ENCODE results near the gene ITPKC.

Gene ITPKC

GRCh38 chr19:40723661-40724254 is 6.8 kb downstream of the ITPKC start:
- no peaks in the 10 kb centered on the region for H3K27me3 ChIP-seq (ENCODE audit: insufficient read depth, low read length, poor library complexity)
- no peak overlapping the region for H3K4me3 ChIP-seq (ENCODE audit: low read depth in 1 of 2, low read length in 2 of 2)
- ATAC-seq (ENCODE audit: insufficient read depth, low read depth) (no peak), DNase-seq (no peak)
- no peak overlapping the region for H2AFZ ChIP-seq (ENCODE audit: low read depth, low read length)
- peaks cover 32% of the 10 kb centered on the region for H3K79me2 ChIP-seq (ENCODE audit: insufficient read depth, low read length)
- no peaks in the 10 kb centered on the region for H3K9me3 ChIP-seq (ENCODE audit: insufficient read depth, low read length, severe bottlenecking)
- peaks cover 40% of the 10 kb centered on the region for H3K36me3 ChIP-seq (ENCODE audit: insufficient read depth, low read length)
- H3K9ac ChIP-seq (ENCODE audit: low read depth, low read length): no peak overlapping the region
- no peak for TF ChIP-seq CTCF (IDR thresholded peaks at IDR 0.05; ENCODE audit: borderline replicate concordance, extremely low read depth, low read length, poor library complexity, severe bottlenecking)
- TF ChIP-seq EZH2 (IDR thresholded peaks at IDR 0.05; ENCODE audit: borderline replicate concordance, low read depth, low read length, severe bottlenecking): no peak
- peaks cover 24% of the 10 kb centered on the region for H3K4me1 ChIP-seq (ENCODE audit: insufficient read depth, low read length)
- H3K4me2 ChIP-seq (ENCODE audit: insufficient read depth, low read length): no peak overlapping the region
- peaks cover 2% of the 10 kb centered on the region; the same call in 1 of the 2 replicates for H4K20me1 ChIP-seq (ENCODE audit: insufficient read depth, low read length)
- no peak overlapping the region for H3K27ac ChIP-seq (ENCODE audit: low read length)

GRCh38 chr19:40724315-40724714 is 7.4 kb downstream of the ITPKC start:
- H2AFZ ChIP-seq (ENCODE audit: low read depth, low read length): no peak overlapping the region
- no peak overlapping the region for H3K27ac ChIP-seq (ENCODE audit: low read length)
- peaks cover 2% of the 10 kb centered on the region; the same call in 1 of the 2 replicates for H4K20me1 ChIP-seq (ENCODE audit: insufficient read depth, low read length)
- H3K9me3 ChIP-seq (ENCODE audit: insufficient read depth, low read length, severe bottlenecking): no peaks in the 10 kb centered on the region
- peaks cover 40% of the 10 kb centered on the region for H3K36me3 ChIP-seq (ENCODE audit: insufficient read depth, low read length)
- no peak overlapping the region for H3K9ac ChIP-seq (ENCODE audit: low read depth, low read length)
- no peaks in the 10 kb centered on the region for H3K27me3 ChIP-seq (ENCODE audit: insufficient read depth, low read length, poor library complexity)
- no peak overlapping the region for H3K4me3 ChIP-seq (ENCODE audit: low read depth in 1 of 2, low read length in 2 of 2)
- H3K4me2 ChIP-seq (ENCODE audit: insufficient read depth, low read length): no peak overlapping the region
- DNase-seq (no peak), ATAC-seq (ENCODE audit: insufficient read depth, low read depth) (no peak)
- peaks cover 26% of the 10 kb centered on the region for H3K79me2 ChIP-seq (ENCODE audit: insufficient read depth, low read length)
- no peak for TF ChIP-seq EZH2 (IDR thresholded peaks at IDR 0.05; ENCODE audit: borderline replicate concordance, low read depth, low read length, severe bottlenecking)
- no peak for TF ChIP-seq CTCF (IDR thresholded peaks at IDR 0.05; ENCODE audit: borderline replicate concordance, extremely low read depth, low read length, poor library complexity, severe bottlenecking)
- H3K4me1 ChIP-seq (ENCODE audit: insufficient read depth, low read length): peaks cover 19% of the 10 kb centered on the region

DNA sequence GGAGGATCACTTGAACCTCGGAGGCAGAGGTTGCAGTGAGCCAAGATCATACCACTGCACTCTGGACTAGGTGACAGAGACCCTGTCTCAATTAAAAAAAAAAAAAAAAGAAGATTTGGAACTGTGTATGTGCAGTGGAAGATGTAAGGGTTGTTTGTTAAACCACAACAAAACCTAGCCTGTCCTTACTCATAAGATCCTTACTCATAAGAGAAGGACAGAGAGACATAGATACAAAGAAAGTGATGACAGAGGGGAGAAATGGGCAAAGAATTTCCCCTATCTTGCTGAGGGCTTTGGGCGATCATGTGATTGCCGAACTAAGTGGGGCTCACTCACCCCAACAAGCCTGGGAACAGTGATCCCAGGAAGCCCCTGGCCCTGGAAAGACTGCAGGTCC is 7.9 kb downstream of the ITPKC start:
- no peak overlapping the region for H3K4me3 ChIP-seq (ENCODE audit: low read depth in 1 of 2, low read length in 2 of 2)
- no peaks in the 10 kb centered on the region for H3K27me3 ChIP-seq (ENCODE audit: insufficient read depth, low read length, poor library complexity)
- no peaks in the 10 kb centered on the region for H3K9me3 ChIP-seq (ENCODE audit: insufficient read depth, low read length, severe bottlenecking)
- peaks cover 13% of the 10 kb centered on the region for H3K4me1 ChIP-seq (ENCODE audit: insufficient read depth, low read length)
- peaks cover 40% of the 10 kb centered on the region for H3K36me3 ChIP-seq (ENCODE audit: insufficient read depth, low read length)
- peaks cover 21% of the 10 kb centered on the region; the same call in 1 of the 2 replicates for H3K79me2 ChIP-seq (ENCODE audit: insufficient read depth, low read length)
- TF ChIP-seq EZH2 (IDR thresholded peaks at IDR 0.05; ENCODE audit: borderline replicate concordance, low read depth, low read length, severe bottlenecking) (no peak), CTCF (IDR thresholded peaks at IDR 0.05; ENCODE audit: borderline replicate concordance, extremely low read depth, low read length, poor library complexity, severe bottlenecking) (no peak)
- H3K4me2 ChIP-seq (ENCODE audit: insufficient read depth, low read length): no peak overlapping the region
- H3K27ac ChIP-seq (ENCODE audit: low read length): no peak overlapping the region
- H3K9ac ChIP-seq (ENCODE audit: low read depth, low read length): no peak overlapping the region
- no peak overlapping the region for H2AFZ ChIP-seq (ENCODE audit: low read depth, low read length)
- no peaks in the 10 kb centered on the region for H4K20me1 ChIP-seq (ENCODE audit: insufficient read depth, low read length)
- DNase-seq (no peak), ATAC-seq (ENCODE audit: insufficient read depth, low read depth) (no peak)
